Activated CD8-positive, alpha-beta T cell treated with anti-CD3 and anti-CD28 coated beads for 36 hours (primary cell): ENCODE measurements around the gene ATG2B. TPM values are rescaled to one million over a fixed set of nuclear protein-coding genes. Genes with fewer than 3 reads are reported as not detected.

Source experiments
- ATAC-seq: fragments of 200-7000 bp; cut with Tn5 transposase; one replicate; pipeline ENCODE4 v1.10.0; 2021; ENCODE audit warnings: mild to moderate bottlenecking, moderate library complexity
- CTCF ChIA-PET: fragments of 350-600 bp; sonication (Branson Sonifier 250); formaldehyde crosslinking; loops from one replicate; lab custom pipeline; 2021; ENCODE audit warnings: antibody characterized with exemption; lab: Charles Lee
- POLR2A ChIA-PET: fragments of 350-600 bp; sonication (Branson Sonifier 250); formaldehyde crosslinking; loops from one replicate; lab custom pipeline; 2021; ENCODE audit warnings: antibody characterized with exemption; lab: Charles Lee
- DNase-seq: peaks from one replicate; pipeline ENCODE4 v3.0.0-alpha.2; 2020
- H3K27ac Mint-ChIP-seq: one replicate; pipeline ENCODE4 v1.8.0; 2021; ENCODE audit warnings: mild to moderate bottlenecking, mixed read lengths
- H3K27me3 Mint-ChIP-seq: one replicate; pipeline ENCODE4 v1.8.0; 2021; ENCODE audit warnings: mixed read lengths
- H3K36me3 Mint-ChIP-seq: one replicate; pipeline ENCODE4 v1.8.0; 2021; ENCODE audit warnings: low read depth, mixed read lengths
- H3K4me1 Mint-ChIP-seq: one replicate; pipeline ENCODE4 v1.8.0; 2021; ENCODE audit warnings: low read depth, mixed read lengths
- H3K4me3 Mint-ChIP-seq: one replicate; pipeline ENCODE4 v1.8.0; 2021; ENCODE audit warnings: mild to moderate bottlenecking, moderate library complexity, mixed read lengths
- H3K9me3 Mint-ChIP-seq: one replicate; pipeline ENCODE4 v1.8.0; 2021; ENCODE audit warnings: mixed read lengths
- CTCF ChIP-seq: fragments of 200-600 bp; IDR thresholded peaks from one replicate; pipeline ENCODE4 v1.8.0; 2022; ENCODE audit warnings: antibody characterized with exemption, mild to moderate bottlenecking
- intact Hi-C: fragments of 100-400 bp; cut with micrococcal nuclease; formaldehyde crosslinking; loops from one replicate; pipeline ENCODE4 v1.10.0; 2022
- total RNA-seq, 2 experiments: library from RNA; stranded (reverse); gene quantifications; one replicate each; pipeline ENCODE4 v1.2.3, GENCODE V29; 2021

The ATG2B gene
- total RNA-seq, 2 experiments from 2014 or later, result 12.9 to 13.3 TPM

GRCh38 chr14:96309896-96310330 lies 53.2 kb downstream of the ATG2B start:
- no peaks in the 10 kb centered on the region for H3K4me1 Mint-ChIP-seq
- no peaks in the 10 kb centered on the region for H3K27me3 Mint-ChIP-seq
- peaks cover 23% of the 10 kb centered on the region for H3K36me3 Mint-ChIP-seq
- no peak for ATAC-seq
- H3K27ac Mint-ChIP-seq, result no peak overlapping the region
- intact Hi-C loops, result no loop called here
- no peaks in the 10 kb centered on the region for H3K9me3 Mint-ChIP-seq
- no peak for DNase-seq
- TF ChIP-seq CTCF, result no peak
- no peak overlapping the region for H3K4me3 Mint-ChIP-seq
- CTCF ChIA-PET, result interaction anchor here (2.8 kb wide), 1 partner anchor 13 kb away, joined by 11 read pairs; no protein-coding TSS in a partner anchor
- POLR2A ChIA-PET, result no interaction called here

DNA sequence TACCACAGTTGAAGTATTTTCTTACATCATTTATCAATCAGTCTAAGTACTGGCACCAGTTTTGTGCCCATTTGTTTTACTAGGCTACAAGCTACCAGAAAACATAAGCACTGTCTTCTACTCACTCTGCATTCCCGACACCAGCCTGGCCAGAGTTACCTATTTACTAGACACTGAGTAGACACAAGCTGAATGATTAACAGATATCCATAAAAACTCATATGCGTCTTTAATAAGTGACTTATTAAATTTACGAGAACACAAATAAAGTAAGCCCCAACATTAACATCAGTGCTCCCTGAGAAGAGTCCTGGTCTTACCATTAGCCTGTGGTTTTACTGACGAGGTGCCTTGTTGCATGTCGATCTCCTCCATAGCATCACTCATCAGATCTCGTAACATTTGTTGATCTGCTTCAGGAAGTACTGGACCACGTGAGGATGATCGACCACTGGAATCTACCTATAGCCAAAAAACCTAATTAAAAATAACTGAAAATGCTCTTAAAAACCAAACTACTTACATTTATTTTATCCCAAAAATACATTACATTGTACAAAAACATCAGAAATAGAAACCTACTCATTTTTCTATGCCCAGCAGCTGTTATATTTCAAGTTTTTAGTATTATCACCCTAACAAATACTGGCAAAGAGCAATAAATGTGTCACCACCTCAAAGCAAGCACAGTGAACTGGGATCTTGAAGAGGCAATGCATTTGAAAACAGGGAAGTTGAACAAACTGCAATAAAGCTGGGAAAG lies 53.8 kb downstream of the ATG2B start:
- Mint-ChIP-seq H3K27me3 (no peaks in the 10 kb centered on the region), H3K9me3 (no peaks in the 10 kb centered on the region), H3K27ac (no peak overlapping the region), H3K4me3 (no peak overlapping the region), H3K36me3 (peaks cover 24% of the 10 kb centered on the region), H3K4me1 (no peaks in the 10 kb centered on the region)
- no peak for DNase-seq
- ATAC-seq, result no peak
- CTCF ChIA-PET, result interaction anchor here (2.8 kb wide), 1 partner anchor 12 kb away, joined by 11 read pairs; no protein-coding TSS in a partner anchor
- no peak for TF ChIP-seq CTCF
- intact Hi-C loops, result no loop called here
- POLR2A ChIA-PET, result no interaction called here

GRCh38 chr14:96307434-96307833 lies 55.7 kb downstream of the ATG2B start:
- intact Hi-C loops, result no loop called here
- H3K27me3 Mint-ChIP-seq, result no peaks in the 10 kb centered on the region
- H3K27ac Mint-ChIP-seq, result no peak overlapping the region
- TF ChIP-seq CTCF, result no peak
- ATAC-seq (no peak), DNase-seq (no peak)
- H3K36me3 Mint-ChIP-seq, result peaks cover 16% of the 10 kb centered on the region
- H3K9me3 Mint-ChIP-seq, result no peaks in the 10 kb centered on the region
- ChIA-PET CTCF (interaction anchor here (0.9 to 2.8 kb wide), 3 partner anchors 10 to 117 kb away, joined by 3 to 11 read pairs (median 4); no protein-coding TSS in a partner anchor), POLR2A (no interaction called here)
- H3K4me3 Mint-ChIP-seq, result no peak overlapping the region
- H3K4me1 Mint-ChIP-seq, result no peaks in the 10 kb centered on the region

DNA sequence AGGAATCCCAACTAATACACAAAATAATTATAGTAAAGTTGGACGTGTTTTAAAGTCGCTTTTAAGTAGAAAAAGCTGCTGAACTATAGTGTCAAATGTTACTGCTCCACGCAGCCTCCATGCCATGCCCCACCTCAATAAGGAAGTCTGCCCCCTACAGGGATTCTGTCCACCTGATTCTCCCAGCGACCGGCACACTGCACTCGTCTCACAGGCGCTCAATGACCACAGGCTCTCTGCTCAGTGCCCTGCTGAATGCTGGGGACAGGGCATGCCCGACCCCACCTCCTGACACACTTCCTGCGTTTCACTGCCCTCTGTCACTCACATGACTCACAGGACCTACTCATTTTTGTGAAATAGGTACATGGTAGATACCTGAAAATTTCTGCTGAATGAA lies 58.2 kb downstream of the ATG2B start:
- H3K4me1 Mint-ChIP-seq, result no peaks in the 10 kb centered on the region
- H3K4me3 Mint-ChIP-seq, result no peak overlapping the region
- DNase-seq, result peak; percentile 2
- H3K36me3 Mint-ChIP-seq, result peaks cover 10% of the 10 kb centered on the region
- ChIA-PET CTCF (no interaction called here), POLR2A (no interaction called here)
- no peaks in the 10 kb centered on the region for H3K27me3 Mint-ChIP-seq
- H3K9me3 Mint-ChIP-seq, result no peaks in the 10 kb centered on the region
- no peak overlapping the region for H3K27ac Mint-ChIP-seq
- TF ChIP-seq CTCF, result no peak
- no peak for ATAC-seq
- intact Hi-C loops, result no loop called here

- Mint-ChIP-seq H3K36me3 (peaks cover 8% of the 10 kb centered on the region), H3K27ac (no peak overlapping the region), H3K4me3 (no peak overlapping the region), H3K4me1 (no peaks in the 10 kb centered on the region), H3K27me3 (no peaks in the 10 kb centered on the region), H3K9me3 (no peaks in the 10 kb centered on the region)
- ATAC-seq (no peak), DNase-seq (no peak)
- no peak for TF ChIP-seq CTCF
- intact Hi-C loops, result no loop called here
- ChIA-PET POLR2A (no interaction called here), CTCF (interaction anchor here (0.6 kb wide), 1 partner anchor 9 kb away, joined by 3 read pairs; no protein-coding TSS in a partner anchor)
These were observed 59.2 kb downstream of the ATG2B start for GRCh38 chr14:96303981-96304380.
